Neural cell (in vitro differentiated cells): Measurements from ENCODE around the gene CROCC2. TPM values are rescaled to one million over a fixed set of nuclear protein-coding genes. Genes with fewer than 3 reads are reported as not detected.

Experiments used
- H2AFZ ChIP-seq: fragments of 200-600, 300-800 bp; sonication (generic), shearing (Covaris generic); 2 replicates; pipeline ENCODE4 v1.6.0; 2014; ENCODE audit warnings: low read depth, mild to moderate bottlenecking, antibody characterized with exemption, low read length, moderate library complexity
- H3F3A ChIP-seq: fragments of 200-600 bp; shearing (Covaris generic); 2 replicates; pipeline ENCODE4 v1.6.1; 2016; ENCODE audit warnings: mild to moderate bottlenecking, moderate library complexity, mixed read lengths, antibody characterized with exemption, low read length; ENCODE audit not compliant: insufficient read depth, poor library complexity, severe bottlenecking
- H3K27ac ChIP-seq: fragments of 200-600, 300-800 bp; sonication (generic), shearing (Covaris generic); 2 replicates; pipeline ENCODE4 v1.5.1; 2014; ENCODE audit warnings: mild to moderate bottlenecking, low read length, moderate library complexity
- H3K27me3 ChIP-seq: fragments of 300-800, 200-600 bp; sonication (generic), shearing (Covaris generic); 2 replicates; pipeline ENCODE4 v1.6.0; 2014; ENCODE audit warnings: mild to moderate bottlenecking, low read depth, low read length, moderate library complexity; ENCODE audit not compliant: insufficient read depth
- H3K36me3 ChIP-seq: fragments of 300-800, 200-600 bp; sonication (generic), shearing (Covaris generic); 2 replicates; pipeline ENCODE4 v1.5.1; 2014; ENCODE audit warnings: mild to moderate bottlenecking, antibody characterized with exemption, low read length, moderate library complexity; ENCODE audit not compliant: insufficient read depth
- H3K4me2 ChIP-seq: fragments of 300-800, 200-600 bp; sonication (generic), shearing (Covaris generic); 2 replicates; pipeline ENCODE4 v1.6.0; 2014; ENCODE audit warnings: mild to moderate bottlenecking, low read length
- H3K4me3 ChIP-seq: fragments of 300-800, 200-600 bp; sonication (generic), shearing (Covaris generic); 2 replicates; pipeline ENCODE4 v1.5.1; 2014; ENCODE audit warnings: mild to moderate bottlenecking, low read length, moderate library complexity
- H3K79me2 ChIP-seq: fragments of 200-600 bp; shearing (Covaris generic); replicated peaks from 2 replicates; pipeline ENCODE4 v1.6.0; 2014; ENCODE audit warnings: mild to moderate bottlenecking, low read length, moderate library complexity; ENCODE audit not compliant: insufficient read depth
- H3K9ac ChIP-seq: fragments of 300-800, 200-600 bp; sonication (generic), shearing (Covaris generic); 2 replicates; pipeline ENCODE4 v1.6.1; 2016; ENCODE audit warnings: mild to moderate bottlenecking, low read length, mixed read lengths
- H3K9me2 ChIP-seq: fragments of 200-600 bp; shearing (Covaris generic); 2 replicates; pipeline ENCODE4 v1.6.1; 2016; ENCODE audit warnings: mild to moderate bottlenecking, low read length, mixed read lengths; ENCODE audit not compliant: insufficient read depth
- H3K9me3 ChIP-seq: fragments of 200-600, 300-800 bp; sonication (generic), shearing (Covaris generic); 2 replicates; pipeline ENCODE4 v1.6.1; 2016; ENCODE audit warnings: mild to moderate bottlenecking, mixed run types, low read length, moderate library complexity, mixed read lengths
- H4K20me1 ChIP-seq: fragments of 200-600 bp; shearing (Covaris generic); 2 replicates; pipeline ENCODE4 v1.6.1; 2016; ENCODE audit warnings: mild to moderate bottlenecking, mixed run types; ENCODE audit not compliant: insufficient read depth
- EP300 ChIP-seq: fragments of 450-650 bp; conservative IDR thresholded peaks from 2 replicates; pipeline ENCODE4 v1.6.1; 2014; ENCODE audit warnings: antibody characterized with exemption, mild to moderate bottlenecking, moderate library complexity; ENCODE audit not compliant: poor library complexity, severe bottlenecking
- EZH2 ChIP-seq: fragments of 200-600, 300-800 bp; shearing (Covaris generic), sonication (generic); IDR thresholded peaks from 2 replicates; pipeline ENCODE4 v1.6.1; 2014; ENCODE audit warnings: antibody characterized with exemption, low read length, borderline replicate concordance, mild to moderate bottlenecking; ENCODE audit not compliant: insufficient read depth, poor library complexity, severe bottlenecking
- MXI1 ChIP-seq: fragments of 450-650 bp; conservative IDR thresholded peaks from 2 replicates; pipeline ENCODE4 v1.6.1; 2014; ENCODE audit warnings: antibody characterized with exemption, mild to moderate bottlenecking; ENCODE audit not compliant: poor library complexity, severe bottlenecking
- POLR2AphosphoS5 ChIP-seq: IDR thresholded peaks from 2 replicates; pipeline ENCODE4 v1.6.1; 2012
- RAD21 ChIP-seq: fragments of 450-650 bp; conservative IDR thresholded peaks from 2 replicates; pipeline ENCODE4 v1.6.1; 2014; ENCODE audit warnings: antibody characterized with exemption, mild to moderate bottlenecking, moderate library complexity
- SMC3 ChIP-seq: fragments of 450-650 bp; conservative IDR thresholded peaks from 2 replicates; pipeline ENCODE4 v1.6.1; 2014; ENCODE audit warnings: antibody characterized with exemption, mild to moderate bottlenecking, moderate library complexity; ENCODE audit not compliant: poor library complexity
- TAF1 ChIP-seq: IDR thresholded peaks from 2 replicates; pipeline ENCODE4 v1.6.1; 2012; ENCODE audit warnings: low read depth
- polyA plus RNA-seq: library from polyadenylated mRNA; depleted of rRNA; stranded (reverse); fragments of >200 nt; gene quantifications from 2 replicates; pipeline ENCODE4 v1.2.3, GENCODE V29; 2014
- TF ChIP-seq, protein P1 (sequence below): IDR thresholded peaks from 2 replicates; pipeline ENCODE4 v1.6.1; 2012; ENCODE audit warnings: borderline replicate concordance
- TF ChIP-seq, protein P2 (sequence below): fragments of 450-650 bp; IDR thresholded peaks from 2 replicates; pipeline ENCODE4 v1.5.1; 2014; ENCODE audit warnings: antibody characterized with exemption, mild to moderate bottlenecking, moderate library complexity; ENCODE audit not compliant: poor library complexity, severe bottlenecking

CROCC2 gene
- polyA plus RNA-seq, 1 donor from 2014 or later: 0.09 TPM

- no peaks in the 10 kb centered on the region for H3F3A ChIP-seq
- TF ChIP-seq EP300 (no peak), RAD21 (no peak), MXI1 (no peak), EZH2 (no peak), SMC3 (no peak), POLR2AphosphoS5 (no peak), TAF1 (no peak)
- TF ChIP-seq, protein P1, sequence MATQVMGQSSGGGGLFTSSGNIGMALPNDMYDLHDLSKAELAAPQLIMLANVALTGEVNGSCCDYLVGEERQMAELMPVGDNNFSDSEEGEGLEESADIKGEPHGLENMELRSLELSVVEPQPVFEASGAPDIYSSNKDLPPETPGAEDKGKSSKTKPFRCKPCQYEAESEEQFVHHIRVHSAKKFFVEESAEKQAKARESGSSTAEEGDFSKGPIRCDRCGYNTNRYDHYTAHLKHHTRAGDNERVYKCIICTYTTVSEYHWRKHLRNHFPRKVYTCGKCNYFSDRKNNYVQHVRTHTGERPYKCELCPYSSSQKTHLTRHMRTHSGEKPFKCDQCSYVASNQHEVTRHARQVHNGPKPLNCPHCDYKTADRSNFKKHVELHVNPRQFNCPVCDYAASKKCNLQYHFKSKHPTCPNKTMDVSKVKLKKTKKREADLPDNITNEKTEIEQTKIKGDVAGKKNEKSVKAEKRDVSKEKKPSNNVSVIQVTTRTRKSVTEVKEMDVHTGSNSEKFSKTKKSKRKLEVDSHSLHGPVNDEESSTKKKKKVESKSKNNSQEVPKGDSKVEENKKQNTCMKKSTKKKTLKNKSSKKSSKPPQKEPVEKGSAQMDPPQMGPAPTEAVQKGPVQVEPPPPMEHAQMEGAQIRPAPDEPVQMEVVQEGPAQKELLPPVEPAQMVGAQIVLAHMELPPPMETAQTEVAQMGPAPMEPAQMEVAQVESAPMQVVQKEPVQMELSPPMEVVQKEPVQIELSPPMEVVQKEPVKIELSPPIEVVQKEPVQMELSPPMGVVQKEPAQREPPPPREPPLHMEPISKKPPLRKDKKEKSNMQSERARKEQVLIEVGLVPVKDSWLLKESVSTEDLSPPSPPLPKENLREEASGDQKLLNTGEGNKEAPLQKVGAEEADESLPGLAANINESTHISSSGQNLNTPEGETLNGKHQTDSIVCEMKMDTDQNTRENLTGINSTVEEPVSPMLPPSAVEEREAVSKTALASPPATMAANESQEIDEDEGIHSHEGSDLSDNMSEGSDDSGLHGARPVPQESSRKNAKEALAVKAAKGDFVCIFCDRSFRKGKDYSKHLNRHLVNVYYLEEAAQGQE: no peak
- TF ChIP-seq, protein P2, sequence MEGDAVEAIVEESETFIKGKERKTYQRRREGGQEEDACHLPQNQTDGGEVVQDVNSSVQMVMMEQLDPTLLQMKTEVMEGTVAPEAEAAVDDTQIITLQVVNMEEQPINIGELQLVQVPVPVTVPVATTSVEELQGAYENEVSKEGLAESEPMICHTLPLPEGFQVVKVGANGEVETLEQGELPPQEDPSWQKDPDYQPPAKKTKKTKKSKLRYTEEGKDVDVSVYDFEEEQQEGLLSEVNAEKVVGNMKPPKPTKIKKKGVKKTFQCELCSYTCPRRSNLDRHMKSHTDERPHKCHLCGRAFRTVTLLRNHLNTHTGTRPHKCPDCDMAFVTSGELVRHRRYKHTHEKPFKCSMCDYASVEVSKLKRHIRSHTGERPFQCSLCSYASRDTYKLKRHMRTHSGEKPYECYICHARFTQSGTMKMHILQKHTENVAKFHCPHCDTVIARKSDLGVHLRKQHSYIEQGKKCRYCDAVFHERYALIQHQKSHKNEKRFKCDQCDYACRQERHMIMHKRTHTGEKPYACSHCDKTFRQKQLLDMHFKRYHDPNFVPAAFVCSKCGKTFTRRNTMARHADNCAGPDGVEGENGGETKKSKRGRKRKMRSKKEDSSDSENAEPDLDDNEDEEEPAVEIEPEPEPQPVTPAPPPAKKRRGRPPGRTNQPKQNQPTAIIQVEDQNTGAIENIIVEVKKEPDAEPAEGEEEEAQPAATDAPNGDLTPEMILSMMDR: no peak
- H3K4me3 ChIP-seq: no peak overlapping the region
- H4K20me1 ChIP-seq: no peaks in the 10 kb centered on the region
- H3K9me2 ChIP-seq: no peaks in the 10 kb centered on the region
- no peak overlapping the region for H3K9ac ChIP-seq
- no peak overlapping the region for H3K4me2 ChIP-seq
- H3K27ac ChIP-seq: no peak overlapping the region
- H3K9me3 ChIP-seq: peaks cover 5% of the 10 kb centered on the region
- no peaks in the 10 kb centered on the region for H3K79me2 ChIP-seq
- no peak overlapping the region for H2AFZ ChIP-seq
- no peaks in the 10 kb centered on the region for H3K36me3 ChIP-seq
- no peaks in the 10 kb centered on the region for H3K27me3 ChIP-seq
Measured at GRCh38 chr2:241007111-241007510, 101.0 kb downstream of the CROCC2 start.

- H3K4me2 ChIP-seq: no peak overlapping the region
- peaks cover 5% of the 10 kb centered on the region for H3K9me3 ChIP-seq
- H3F3A ChIP-seq: no peaks in the 10 kb centered on the region
Measured at GRCh38 chr2:241007880-241008710, 102.0 kb downstream of the CROCC2 start.

More at GRCh38 chr2:241007880-241008710, 102.0 kb downstream of the CROCC2 start:
- no peaks in the 10 kb centered on the region for H3K27me3 ChIP-seq
- H3K27ac ChIP-seq: no peak overlapping the region
- no peaks in the 10 kb centered on the region for H3K9me2 ChIP-seq
- no peak overlapping the region for H3K9ac ChIP-seq
- no peaks in the 10 kb centered on the region for H4K20me1 ChIP-seq
- no peak overlapping the region for H2AFZ ChIP-seq
- TF ChIP-seq RAD21 (no peak), EZH2 (no peak), SMC3 (no peak), MXI1 (no peak), EP300 (no peak), TAF1 (no peak)
- TF ChIP-seq, protein P1: no peak
- TF ChIP-seq, protein P2: no peak
- H3K79me2 ChIP-seq: no peaks in the 10 kb centered on the region
- H3K4me3 ChIP-seq: no peak overlapping the region
- no peaks in the 10 kb centered on the region for H3K36me3 ChIP-seq
